Left lobe of liver (tissue), 2 donors: Measurements from ENCODE around the gene SBK2. TPM values are rescaled to one million over a fixed set of nuclear protein-coding genes. Genes with fewer than 3 reads are reported as not detected.
"Not testable (repeated sequence)": the region's sequence is repeated elsewhere in the genome, so short reads cannot be mapped to it uniquely, and the experiment has no call there.

Experiments used
- ATAC-seq: fragments of 200-7000 bp; cut with Tn5 transposase; one replicate; pipeline ENCODE4 v1.9.1; 2020; ENCODE audit warnings: mild to moderate bottlenecking, moderate library complexity
- DNase-seq: peaks from one replicate; pipeline ENCODE4 v3.0.0-alpha.2; 2020; ENCODE audit warnings: low spot score
- total RNA-seq: library from RNA; stranded (reverse); gene quantifications from one replicate; pipeline ENCODE4 v1.2.1, GENCODE V29; 2021
- donor health status: DM: no; HTN: no; CAD: no; lungs with moderate emphysema.
- donor health status: DM: no; HTN: yes; CAD: no.

SBK2 gene
- total RNA-seq, 1 donor from 2014 or later, result not detected

DNA sequence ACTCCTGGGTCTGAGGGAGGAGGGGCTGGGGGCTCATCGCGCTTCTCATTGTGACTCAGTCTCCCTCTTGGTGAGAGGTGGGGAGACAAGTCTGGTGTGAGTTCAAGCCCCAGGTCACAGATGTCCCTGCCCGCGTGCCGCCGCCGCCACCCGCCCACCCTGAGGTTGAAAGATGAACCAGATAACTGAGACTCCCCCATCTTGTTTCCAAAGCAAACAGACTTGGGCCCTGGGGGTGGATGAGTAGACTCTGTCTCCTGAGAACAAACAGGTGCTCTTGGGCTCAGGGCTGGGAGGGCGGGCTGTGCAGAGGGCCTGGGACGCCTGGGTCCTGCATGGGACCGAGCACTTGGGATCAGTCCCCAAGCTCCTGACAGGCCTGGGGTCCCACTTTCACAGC lies 567 bp downstream of the SBK2 start:
- ATAC-seq (no peak), DNase-seq (no peak)

DNA sequence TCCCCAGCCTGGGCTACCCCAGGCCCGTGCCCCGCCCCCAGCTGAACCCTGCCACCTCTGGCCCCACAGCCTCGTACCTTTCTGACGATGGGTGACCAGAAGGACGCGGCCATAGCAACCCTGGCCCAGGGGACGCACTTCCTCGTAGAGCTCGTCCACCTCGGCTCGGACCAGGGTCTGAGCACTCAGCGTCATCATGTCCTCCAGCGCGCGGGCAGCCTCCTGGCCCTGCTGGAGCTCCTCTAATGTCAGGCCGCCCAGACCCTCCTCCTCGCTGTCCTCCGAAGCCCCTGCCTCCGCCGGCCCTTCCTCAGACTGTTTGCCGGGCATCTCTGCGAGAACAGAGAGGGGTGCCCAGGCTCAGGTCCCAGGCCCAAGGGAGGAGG lies 975 bp downstream of the SBK2 start:
- DNase-seq, result no peak
- no peak for ATAC-seq

DNA sequence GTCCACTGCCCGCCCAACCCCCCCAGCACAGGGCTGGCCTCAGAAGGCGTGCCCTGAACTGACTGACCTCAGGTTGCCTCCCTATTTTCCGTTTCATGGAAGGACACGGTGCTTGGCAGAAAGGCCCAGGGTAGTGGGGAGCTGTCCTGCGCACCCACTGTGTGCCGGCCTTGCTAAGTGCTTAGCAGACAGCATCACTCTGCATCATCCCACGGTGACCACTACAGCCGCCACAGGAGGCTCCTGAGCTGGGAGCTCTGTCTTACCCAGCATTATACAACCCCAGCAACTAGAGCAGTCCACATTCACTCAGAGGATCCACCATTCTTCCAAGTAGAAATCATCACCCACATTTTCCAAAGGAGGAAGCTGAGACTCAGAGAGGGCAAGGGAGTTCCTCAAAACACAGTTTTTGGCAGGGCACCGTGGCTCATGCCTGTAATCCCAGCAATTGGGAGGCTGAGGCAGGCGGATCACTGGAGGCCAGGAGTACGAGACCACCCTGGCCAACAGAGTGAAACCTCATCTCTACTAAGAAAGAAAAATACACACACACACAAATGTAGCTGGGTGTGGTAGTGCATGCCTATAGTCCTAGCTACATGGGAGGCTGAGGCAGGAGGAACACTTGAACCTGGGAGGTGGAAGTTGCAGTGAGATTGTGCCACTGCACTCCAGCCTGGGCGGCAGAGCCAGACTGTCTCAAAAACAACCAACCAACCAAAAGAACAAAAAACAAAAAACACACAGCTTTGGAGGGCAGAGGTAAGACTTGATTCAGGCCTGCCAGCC lies 1.6 kb downstream of the SBK2 start:
- no peak for ATAC-seq
- no peak for DNase-seq

DNA sequence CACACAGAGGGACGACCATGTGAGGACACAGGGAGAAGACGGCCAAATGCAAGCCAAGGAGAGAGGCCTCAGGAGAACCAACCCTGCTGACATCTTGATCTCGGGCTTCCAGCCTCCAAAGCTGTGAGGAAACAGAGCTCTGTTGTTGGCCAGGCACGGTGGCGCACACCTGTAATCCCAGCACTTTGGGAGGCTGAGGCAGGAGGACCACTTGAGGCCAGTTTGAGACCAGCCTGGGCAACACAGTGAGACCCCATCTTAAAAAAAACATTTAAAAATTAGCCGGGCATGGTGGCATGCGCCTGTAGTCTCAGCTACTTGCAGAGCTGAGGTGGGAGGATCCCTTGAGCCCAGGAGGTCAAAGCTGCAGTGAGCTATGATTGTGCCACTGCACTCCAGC lies 2.7 kb downstream of the SBK2 start:
- not testable (repeated sequence) for ATAC-seq, DNase-seq

DNA sequence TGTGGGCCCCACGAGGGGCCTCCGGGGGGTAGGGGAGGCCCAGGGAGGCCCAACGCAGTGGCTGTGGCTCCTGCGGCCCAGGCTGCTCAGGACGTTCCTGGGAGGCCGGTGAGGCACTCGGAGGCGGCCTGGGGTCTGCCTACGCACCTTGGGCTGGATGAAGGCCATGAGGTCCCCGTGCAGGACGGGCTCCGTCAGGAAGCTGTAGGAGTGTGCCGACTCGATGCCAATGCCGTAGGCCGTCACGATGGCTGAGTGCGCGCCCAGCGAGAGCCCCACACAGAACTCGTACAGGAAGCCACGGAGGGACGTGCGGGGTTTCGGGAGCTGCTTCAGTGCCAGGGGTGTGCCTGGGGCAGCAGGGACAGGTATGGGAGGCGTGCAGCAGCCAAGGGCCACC lies 5.9 kb downstream of the SBK2 start:
- no peak for ATAC-seq
- no peak for DNase-seq

DNA sequence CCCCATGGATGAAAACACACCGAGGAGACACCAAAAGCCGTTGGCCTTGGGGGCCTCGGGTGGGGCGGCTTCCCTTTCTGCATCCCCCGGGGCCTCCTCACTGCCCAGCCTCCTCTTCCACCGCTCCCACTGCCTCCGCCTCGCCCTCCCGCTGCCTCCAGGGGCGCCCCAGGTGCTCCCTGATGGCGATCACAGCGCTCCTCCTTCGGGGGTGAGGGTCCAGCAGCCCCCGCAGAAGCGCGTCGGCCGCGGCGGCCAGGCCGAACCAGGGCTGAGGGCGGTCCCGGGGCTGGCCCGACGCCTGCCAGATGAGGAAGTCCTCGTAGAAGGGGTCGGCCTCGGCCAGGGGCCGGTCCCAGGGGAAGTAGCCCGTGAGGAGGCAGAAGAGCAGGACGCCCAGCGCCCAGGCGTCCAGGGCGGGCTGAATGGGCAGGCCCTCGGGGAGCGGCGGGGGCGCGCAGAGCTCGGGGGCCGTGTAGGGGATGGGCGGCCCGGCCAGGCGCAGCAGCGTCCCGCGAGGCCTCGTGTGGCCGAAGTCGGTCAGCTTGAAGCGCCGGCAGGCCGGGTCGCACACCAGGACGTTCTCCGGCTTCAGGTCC lies 7.2 kb downstream of the SBK2 start:
- DNase-seq (no peak), ATAC-seq (no peak)

DNA sequence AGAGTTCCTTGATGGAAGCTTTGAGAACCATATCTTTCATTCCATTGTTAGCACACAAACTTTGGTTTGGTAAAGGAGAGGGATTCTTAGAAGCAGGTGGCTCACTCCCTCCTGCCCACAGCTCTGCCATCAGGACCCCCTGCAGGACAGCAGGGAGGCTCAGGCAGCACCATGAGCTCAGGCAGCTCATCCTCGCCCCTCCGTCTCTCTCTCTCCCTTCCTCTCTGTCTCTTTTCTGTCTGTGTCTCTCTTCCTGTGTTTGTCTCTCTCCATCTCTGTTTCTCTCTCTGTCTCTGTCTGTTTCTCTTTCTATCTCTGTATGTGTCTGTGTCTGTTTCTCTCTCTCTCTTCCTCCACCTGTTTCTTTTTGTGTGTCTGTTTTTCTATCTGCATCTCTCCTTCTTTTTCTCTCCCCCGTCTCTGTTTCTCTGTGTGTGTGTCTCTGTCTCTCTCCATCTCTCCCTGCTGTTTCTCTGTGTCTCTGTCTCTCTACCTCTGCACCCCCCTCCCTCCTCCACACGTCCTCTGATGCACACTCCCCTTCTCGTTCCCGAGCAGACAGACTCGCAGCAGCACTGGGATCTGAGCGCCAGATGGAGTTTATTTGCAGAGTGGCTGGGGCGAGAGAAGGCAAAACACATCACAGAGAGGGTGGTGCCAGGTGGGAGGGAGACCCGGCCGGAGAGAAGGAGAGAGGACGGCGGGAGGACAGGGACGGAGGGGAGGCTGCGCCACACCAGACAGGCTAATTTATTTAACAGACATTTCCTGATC lies 8.7 kb downstream of the SBK2 start:
- DNase-seq, result no peak
- no peak for ATAC-seq

DNA sequence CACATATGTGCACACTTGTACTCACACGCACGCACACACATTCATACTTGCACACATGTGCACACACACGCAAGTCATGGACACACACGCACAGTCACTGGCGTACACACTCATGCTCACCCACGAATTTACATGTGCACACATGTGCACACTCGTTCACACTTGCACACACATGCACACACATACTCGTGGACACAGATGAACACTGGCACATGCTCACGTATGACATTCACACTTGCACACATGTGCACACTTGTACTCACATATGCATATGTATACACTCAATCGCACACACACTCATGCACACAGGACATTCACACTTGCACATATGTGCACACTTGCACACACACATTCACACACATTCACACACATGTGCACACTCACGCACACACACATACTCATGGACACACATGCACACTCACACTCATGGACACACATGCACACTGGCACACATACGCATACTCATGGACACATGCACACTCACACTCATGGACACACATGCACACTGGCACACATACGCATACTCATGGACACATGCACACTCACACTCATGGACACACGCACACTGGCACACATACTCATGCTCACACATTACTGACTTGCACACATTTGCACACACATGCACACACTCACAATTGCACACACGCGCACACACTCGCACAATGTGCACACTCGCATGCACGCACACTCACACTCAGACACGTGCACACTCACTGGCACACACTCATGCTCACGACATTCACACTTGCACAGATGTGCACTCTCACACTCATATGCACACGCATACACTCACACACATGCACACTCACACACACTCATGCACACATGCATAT lies 9.5 kb downstream of the SBK2 start:
- DNase-seq, result no peak
- no peak for ATAC-seq

DNA sequence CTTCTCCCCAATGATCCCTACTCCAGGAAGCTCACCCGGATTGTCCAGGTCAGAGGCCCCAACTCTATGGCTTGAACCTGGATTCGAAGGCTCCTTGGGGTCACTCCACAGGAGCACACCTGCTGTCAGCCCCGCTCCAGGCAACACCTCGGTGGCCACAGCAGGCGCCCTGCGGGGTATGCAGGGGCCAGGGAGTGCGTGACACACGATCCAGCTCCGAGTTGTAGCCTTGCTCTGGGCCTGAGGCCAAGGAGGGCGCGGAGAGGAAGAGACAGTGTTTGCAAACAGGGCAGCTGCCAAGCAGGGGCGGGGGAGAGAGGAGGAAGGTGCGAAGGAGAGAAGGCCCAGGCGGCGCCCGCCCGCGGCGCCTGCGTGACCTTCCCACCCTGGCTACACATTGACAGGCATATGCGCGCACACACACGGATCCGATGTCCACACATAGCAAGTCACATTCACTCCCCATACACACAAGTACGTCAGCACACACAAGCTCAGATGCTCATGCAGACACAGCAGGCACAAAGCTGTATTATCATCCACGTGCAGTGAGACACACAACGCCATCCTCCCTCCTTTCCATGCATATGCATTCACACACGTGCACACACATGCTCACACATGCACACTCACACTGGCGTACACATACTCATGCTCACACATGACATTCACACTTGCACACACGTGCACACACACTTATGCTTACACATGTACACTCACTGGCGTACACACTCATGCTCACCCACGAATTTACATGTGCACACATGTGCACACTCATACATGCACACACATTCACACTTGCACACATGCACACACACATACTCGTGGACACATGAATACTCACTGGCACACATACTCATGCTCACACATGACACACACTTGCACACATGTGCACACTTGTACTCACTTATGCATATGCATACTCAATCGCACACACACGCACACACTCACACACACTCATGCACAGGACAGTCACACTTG lies 10.4 kb downstream of the SBK2 start:
- peak; percentile 85 for ATAC-seq

DNA sequence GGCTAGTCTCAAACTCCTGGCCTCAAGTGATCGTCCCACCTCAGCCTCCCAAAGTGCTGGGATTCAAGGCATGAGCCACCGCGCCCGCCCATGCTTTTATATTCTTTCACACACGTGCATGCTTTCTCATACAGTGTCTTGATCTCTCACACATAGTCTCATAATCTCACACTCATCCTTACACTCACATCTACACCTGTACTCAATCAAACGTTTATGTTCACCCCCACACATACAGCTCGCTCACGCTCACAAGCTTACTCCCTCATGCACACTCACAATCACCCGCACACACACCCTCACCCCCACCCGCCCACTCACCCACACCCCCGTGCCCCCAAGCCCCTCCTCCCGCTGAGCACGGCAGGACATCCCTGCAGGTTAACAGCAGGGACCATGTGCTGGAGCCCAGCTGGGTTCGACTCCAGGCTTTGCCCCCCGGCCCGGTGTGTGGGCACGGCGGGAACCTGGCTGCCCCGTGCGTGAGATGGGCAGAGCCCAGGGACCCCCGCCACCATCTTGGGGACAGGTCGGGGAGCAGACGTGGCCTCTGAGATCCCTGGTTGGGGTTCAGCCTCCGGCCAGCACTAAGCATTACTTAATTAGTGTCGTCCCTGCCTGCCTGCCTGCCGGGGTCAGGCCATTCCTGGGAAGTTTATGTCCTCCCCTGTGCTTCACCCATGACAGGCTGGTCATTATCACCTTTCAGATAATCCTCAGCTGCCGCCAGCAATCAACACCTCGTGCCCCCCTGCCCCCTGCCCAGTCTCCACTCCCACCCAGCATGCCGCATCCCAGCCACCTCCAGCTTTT lies 11.4 kb downstream of the SBK2 start:
- ATAC-seq (no peak), DNase-seq (no peak)

More for the DNA sequence above, 10.4 kb downstream of the SBK2 start:
- DNase-seq, result peak; percentile 58

DNA sequence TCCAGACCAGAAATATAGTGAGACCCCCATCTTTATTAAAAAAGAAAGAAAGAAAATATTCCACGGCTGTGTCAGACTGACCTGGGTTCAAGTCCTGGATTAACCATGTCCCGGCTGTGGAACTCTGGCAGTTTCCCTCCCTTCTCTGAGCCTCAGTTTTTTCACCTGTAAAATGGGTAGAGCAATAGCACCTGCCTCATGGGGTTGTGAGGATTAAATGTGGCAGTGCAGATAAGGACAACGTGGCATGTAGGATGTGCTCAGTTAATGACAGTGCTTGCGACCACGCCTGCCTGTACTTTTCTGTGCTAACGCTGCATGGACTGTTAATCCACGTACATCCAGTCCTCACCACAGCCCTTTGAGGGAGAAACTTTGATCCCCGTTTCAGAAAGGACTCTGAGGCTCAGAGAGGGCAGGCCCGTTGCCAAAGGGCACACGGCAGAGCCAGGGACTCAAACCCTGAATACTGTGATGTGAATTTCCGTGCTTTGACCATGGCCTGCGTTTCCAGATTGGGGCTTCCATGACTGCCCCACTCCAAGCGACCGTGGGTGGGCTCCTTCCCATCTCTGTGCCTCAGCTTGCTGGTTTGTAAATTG lies 16.1 kb downstream of the SBK2 start:
- DNase-seq, result no peak

DNA sequence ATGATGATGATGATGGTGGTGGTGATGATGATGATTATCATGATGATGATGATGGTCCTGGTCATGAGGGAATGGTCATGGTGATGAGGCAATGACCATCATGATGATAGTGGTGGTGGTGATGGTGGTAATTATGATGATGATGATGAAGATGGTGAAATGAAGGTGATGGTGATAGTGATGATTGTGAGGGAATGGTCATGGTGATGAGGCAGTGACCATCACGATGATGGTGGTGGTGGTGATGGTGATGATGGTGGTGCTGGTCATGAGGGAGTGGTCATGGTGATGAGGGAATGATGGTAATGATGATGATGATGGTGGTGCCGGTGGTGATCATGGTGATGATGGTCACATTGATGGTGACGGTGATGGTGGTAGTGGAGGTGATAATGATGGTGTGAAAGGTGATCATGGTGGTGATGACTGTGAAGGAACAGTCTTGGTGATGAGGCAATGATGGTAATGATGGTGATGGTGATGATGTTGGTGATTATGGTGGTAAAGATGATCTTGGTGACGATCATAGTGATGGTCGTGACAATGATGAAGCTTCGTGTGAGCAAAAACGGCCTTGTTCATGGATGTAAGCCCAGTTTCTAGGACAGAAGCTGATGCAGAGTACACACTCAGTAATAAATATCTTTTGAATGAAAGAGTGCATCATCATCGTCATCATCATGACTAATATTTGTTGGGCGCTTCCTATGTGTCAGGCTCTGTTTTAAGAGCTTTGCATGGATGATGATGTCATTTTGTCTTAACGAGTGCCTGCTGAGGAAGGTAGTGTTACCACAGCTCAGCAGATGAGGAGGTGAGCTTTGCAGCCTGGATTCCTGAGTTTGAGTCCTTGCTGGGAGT lies 17.3 kb downstream of the SBK2 start:
- ATAC-seq (no peak), DNase-seq (no peak)

More for the DNA sequence above, 16.1 kb downstream of the SBK2 start:
- ATAC-seq, result no peak

DNA sequence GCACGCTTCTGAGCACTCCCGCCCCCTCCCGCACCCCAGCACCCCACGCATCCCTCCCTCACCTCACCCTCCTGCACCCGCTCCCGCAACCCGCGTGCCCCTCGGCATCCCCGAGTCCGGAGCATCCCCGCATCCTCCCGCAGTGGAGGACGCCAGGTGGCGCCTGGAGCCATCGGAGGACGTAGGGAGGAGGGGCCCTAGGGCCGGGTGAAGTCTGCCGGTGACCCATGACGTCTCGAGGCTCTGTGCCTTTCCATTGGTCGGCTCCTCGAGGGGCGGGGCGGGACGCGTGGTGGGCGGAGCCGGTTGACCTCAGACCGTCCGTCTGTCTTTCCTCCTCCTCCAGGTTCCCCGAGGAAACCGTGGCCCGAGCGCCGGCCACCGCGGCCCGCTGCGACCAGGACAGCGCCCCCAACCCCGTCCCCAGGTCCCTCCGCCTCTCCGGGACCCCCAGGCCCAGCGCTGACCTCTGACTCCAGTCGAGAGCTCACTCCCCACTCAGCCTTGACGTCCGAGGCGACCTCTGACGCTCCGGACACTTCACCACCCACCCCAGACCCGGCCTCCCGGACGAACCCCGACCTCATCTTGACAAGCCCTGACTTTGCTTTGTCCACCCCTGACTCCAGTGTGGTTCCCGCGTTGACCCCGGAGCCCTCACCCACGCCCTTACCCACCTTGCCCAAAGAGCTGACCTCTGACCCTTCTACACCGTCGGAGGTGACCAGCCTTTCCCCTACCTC lies 19.9 kb downstream of the SBK2 start:
- peak; percentile 95 for DNase-seq

DNA sequence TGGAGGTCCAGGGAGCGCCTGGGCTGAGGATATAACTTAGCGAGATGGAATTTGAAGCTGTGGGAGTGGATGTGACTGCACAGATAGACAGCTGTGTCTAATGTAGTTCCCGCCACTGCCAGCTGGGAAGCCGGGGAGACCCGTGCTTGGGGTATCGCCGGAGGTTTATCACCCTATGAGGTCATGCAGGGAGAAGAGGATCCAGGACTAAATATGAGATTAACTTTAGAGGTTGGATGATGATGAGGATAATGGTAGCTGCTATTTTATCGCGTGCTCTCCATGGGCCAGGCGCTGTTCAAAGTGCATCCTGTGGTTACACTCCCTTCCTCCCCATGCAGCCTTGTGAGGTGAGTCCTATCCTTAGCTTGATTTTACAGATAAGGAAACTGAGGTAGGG lies 28.8 kb downstream of the SBK2 start:
- no peak for ATAC-seq
- no peak for DNase-seq

More for the DNA sequence above, 19.9 kb downstream of the SBK2 start:
- ATAC-seq, result peak; percentile 100

DNA sequence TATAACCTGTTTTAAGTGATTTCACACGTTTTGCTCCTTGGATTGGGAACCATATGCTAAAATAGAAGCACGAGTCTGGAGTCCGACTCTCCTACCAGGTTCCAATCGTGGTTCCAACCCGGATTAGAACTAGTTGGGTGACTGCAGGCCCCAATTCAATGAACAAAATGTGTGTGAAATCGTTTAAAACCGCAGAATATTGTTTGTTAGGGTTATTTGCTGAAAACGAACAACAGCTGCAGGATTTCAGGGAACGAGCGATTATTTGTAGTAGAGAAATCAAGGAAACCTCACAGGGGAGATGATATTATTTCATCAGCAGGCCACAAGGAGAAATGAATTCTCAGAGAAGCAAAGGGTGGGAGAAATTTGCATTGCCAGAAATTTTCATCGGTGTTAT lies 32.0 kb downstream of the SBK2 start:
- ATAC-seq (no peak), DNase-seq (no peak)

DNA sequence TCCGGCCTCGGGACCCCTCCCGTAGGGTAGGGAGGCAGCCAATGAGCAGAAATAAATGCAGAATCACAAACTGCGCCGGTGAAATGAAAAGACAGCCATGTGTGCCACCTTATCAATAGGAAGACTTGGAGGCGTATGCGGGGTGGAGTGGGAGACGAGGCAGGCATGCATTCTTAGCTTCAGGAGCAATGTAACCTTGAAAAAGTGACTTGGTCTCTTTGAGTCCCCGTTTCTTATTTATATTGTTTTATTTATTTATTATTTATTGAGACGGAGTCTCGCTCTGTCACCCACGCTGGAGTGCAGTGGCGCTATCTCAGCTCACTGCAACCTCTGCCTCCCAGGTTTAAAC lies 32.7 kb downstream of the SBK2 start:
- DNase-seq, result no peak
- ATAC-seq, result no peak
